HepG2 (cell line): Measurements from ENCODE around the gene RFC1. TPM values are rescaled to one million over a fixed set of nuclear protein-coding genes. Genes with fewer than 3 reads are reported as not detected.
A peak's percentile ranks its signal among the peaks of the same experiment; 100 is the strongest.

Experiments
- CREB1 ChIP-seq, 2 experiments: fragments of 450-650 bp in 1 of 2; IDR thresholded peaks; 2 replicates each; pipeline ENCODE4 v1.6.1; 2016 to 2017; ENCODE audit warnings: control low read depth in 1 of 2, mild to moderate bottlenecking in 1 of 2, missing compliant biosample characterization in 1 of 2, missing genetic modification characterization in 1 of 2
- ELF3 ChIP-seq: IDR thresholded peaks from 2 replicates; pipeline ENCODE4 v1.6.1; 2016; ENCODE audit warnings: missing genetic modification reagents, missing compliant biosample characterization
- FOXP1 ChIP-seq, 2 experiments: fragments of 450-650 bp in 1 of 2; IDR thresholded peaks; 2 replicates each; pipeline ENCODE4 v1.6.1; 2017 to 2018; ENCODE audit warnings: antibody characterized with exemption in 1 of 2
- MED1 ChIP-seq: sonication (generic); formaldehyde crosslinking; IDR thresholded peaks from 2 replicates; pipeline ENCODE4 v1.4.0; 2020; ENCODE audit warnings: missing genetic modification reagents
- NCOR1 ChIP-seq: fragments of 200-600 bp; sonication (generic); IDR thresholded peaks from 2 replicates; pipeline ENCODE4 v1.7.0; 2017; ENCODE audit warnings: antibody characterized with exemption, low read length, borderline replicate concordance
- NR2C2 ChIP-seq: sonication (generic); formaldehyde crosslinking; IDR thresholded peaks from 2 replicates; pipeline ENCODE4 v1.4.0; 2020; ENCODE audit warnings: missing genetic modification reagents, mild to moderate bottlenecking, moderate library complexity, borderline replicate concordance
- PATZ1 ChIP-seq: sonication (generic); formaldehyde crosslinking; IDR thresholded peaks from 2 replicates; pipeline ENCODE4 v1.4.0; 2020; ENCODE audit warnings: missing genetic modification reagents
- POLR2G ChIP-seq: fragments of 200-400 bp; formaldehyde crosslinking; IDR thresholded peaks from 2 replicates; pipeline ENCODE4 v1.6.1; 2018; ENCODE audit warnings: mild to moderate bottlenecking, low read depth, low read length, moderate library complexity
- SAP130 ChIP-seq: IDR thresholded peaks from 2 replicates; pipeline ENCODE4 v1.6.1; 2016; ENCODE audit warnings: low read depth
- SRY ChIP-seq: sonication (generic); formaldehyde crosslinking; IDR thresholded peaks from 2 replicates; pipeline ENCODE4 v1.8.0; 2022; ENCODE audit warnings: mild to moderate bottlenecking, missing genetic modification reagents
- TCF7 ChIP-seq: sonication (generic); IDR thresholded peaks from 2 replicates; pipeline ENCODE4 v1.6.1; 2016; ENCODE audit warnings: antibody characterized with exemption, low read depth
- THAP8 ChIP-seq: sonication (generic); formaldehyde crosslinking; IDR thresholded peaks from 2 replicates; pipeline ENCODE4 v1.5.1; 2020; ENCODE audit warnings: missing genetic modification reagents, mild to moderate bottlenecking, borderline replicate concordance
- ZBTB10 ChIP-seq: sonication (generic); formaldehyde crosslinking; IDR thresholded peaks from 2 replicates; pipeline ENCODE4 v1.4.0; 2020; ENCODE audit warnings: missing genetic modification reagents, borderline replicate concordance
- ZNF337 ChIP-seq: sonication (generic); formaldehyde crosslinking; IDR thresholded peaks from 2 replicates; pipeline ENCODE4 v1.5.1; 2020; ENCODE audit warnings: missing genetic modification reagents, low read depth, mild to moderate bottlenecking, borderline replicate concordance
- ZNF484 ChIP-seq: sonication (generic); formaldehyde crosslinking; IDR thresholded peaks from 2 replicates; pipeline ENCODE4 v1.5.1; 2020; ENCODE audit warnings: mild to moderate bottlenecking, low read depth, missing genetic modification reagents, borderline replicate concordance
- ZNF766 ChIP-seq: sonication (generic); formaldehyde crosslinking; IDR thresholded peaks from 2 replicates; pipeline ENCODE4 v1.5.0; 2020; ENCODE audit warnings: missing genetic modification reagents, borderline replicate concordance
- ZNF772 ChIP-seq: sonication (generic); formaldehyde crosslinking; IDR thresholded peaks from 2 replicates; pipeline ENCODE4 v1.5.0; 2020; ENCODE audit warnings: mild to moderate bottlenecking, missing genetic modification reagents
- ZSCAN30 ChIP-seq: sonication (generic); formaldehyde crosslinking; IDR thresholded peaks from 2 replicates; pipeline ENCODE4 v1.5.0; 2020; ENCODE audit warnings: mild to moderate bottlenecking, missing genetic modification reagents
- polyA plus RNA-seq, 8 experiments: library from polyadenylated mRNA; depleted of rRNA in 3 of 8; stranded (reverse) in 7 of 8; unstranded in 1 of 8; fragments of >200 nt; fragmentation: Illumina TruSeq in 4 of 8; extraction: Trizol in 4 of 8; gene quantifications; 2 replicates each; pipeline versions ENCODE4 v1.2.1 to v1.2.3, GENCODE V29; 2011 to 2016; ENCODE audit warnings: low read depth in 4 of 8, missing spikeins in 1 of 8, mixed read lengths in 1 of 8; ENCODE audit not compliant: insufficient read depth in 1 of 8
- total RNA-seq, 5 experiments: library from RNA; depleted of rRNA; stranded (reverse); fragments of >200 nt; fragmentation: Illumina TruSeq; extraction: Trizol; gene quantifications; 2 replicates each; pipeline ENCODE4 v1.2.3, GENCODE V29; 2016; ENCODE audit warnings: low read depth in 1 of 5
- TF ChIP-seq, protein P1 (sequence below): IDR thresholded peaks from 2 replicates; pipeline ENCODE4 v1.6.1; 2016; ENCODE audit warnings: missing genetic modification reagents, missing compliant biosample characterization
- TF ChIP-seq, protein P2 (sequence below): sonication (generic); formaldehyde crosslinking; IDR thresholded peaks from 2 replicates; pipeline ENCODE4 v1.5.0; 2020; ENCODE audit warnings: mild to moderate bottlenecking, missing genetic modification reagents, borderline replicate concordance

Gene RFC1
- total and polyA plus RNA-seq, 2 of the 13 experiments (the other 11 are each of a cell fraction or from before 2014, with no cell fraction given), result 15.9 to 78.8 TPM

GRCh38 chr4:39337841-39338240 is 28.3 kb downstream of the RFC1 start (continued):
- TF ChIP-seq THAP8 (CRISPR knock-in tag) (no peak), POLR2G (no peak), SRY (CRISPR knock-in tag) (no peak), PATZ1 (CRISPR knock-in tag) (peak; percentile 74), NR2C2 (peak; percentile 57; the same call in 1 of the 2 replicates), MED1 (CRISPR knock-in tag) (peak; percentile 72; the same call in 1 of the 2 replicates), ZNF766 (CRISPR knock-in tag) (no peak), CREB1 (IDR thresholded peaks at IDR 0.05) (no peak), CREB1 (CRISPR knock-in tag; IDR thresholded peaks at IDR 0.05) (peak; percentile 41; the same call in 1 of the 2 replicates), ZNF484 (CRISPR knock-in tag) (no peak), ZSCAN30 (CRISPR knock-in tag) (no peak), NCOR1 (peak; percentile 74; the same call in 1 of the 2 replicates), TCF7 (peak; percentile 47; the same call in 1 of the 2 replicates), SAP130 (CRISPR knock-in tag) (peak; percentile 72), FOXP1 (IDR thresholded peaks at IDR 0.05) (no peak), FOXP1 (CRISPR knock-in tag; IDR thresholded peaks at IDR 0.05) (peak; percentile 86), ZNF772 (no peak), ELF3 (CRISPR knock-in tag) (peak; percentile 53; the same call in 1 of the 2 replicates), ZBTB10 (CRISPR knock-in tag) (no peak), ZNF337 (CRISPR knock-in tag) (no peak)
- TF ChIP-seq, protein P1, sequence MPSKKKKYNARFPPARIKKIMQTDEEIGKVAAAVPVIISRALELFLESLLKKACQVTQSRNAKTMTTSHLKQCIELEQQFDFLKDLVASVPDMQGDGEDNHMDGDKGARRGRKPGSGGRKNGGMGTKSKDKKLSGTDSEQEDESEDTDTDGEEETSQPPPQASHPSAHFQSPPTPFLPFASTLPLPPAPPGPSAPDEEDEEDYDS (CRISPR knock-in tag), result 0 out of 2 replicates have a peak, but pooled peaks have one; percentile 24
- TF ChIP-seq, protein P2, sequence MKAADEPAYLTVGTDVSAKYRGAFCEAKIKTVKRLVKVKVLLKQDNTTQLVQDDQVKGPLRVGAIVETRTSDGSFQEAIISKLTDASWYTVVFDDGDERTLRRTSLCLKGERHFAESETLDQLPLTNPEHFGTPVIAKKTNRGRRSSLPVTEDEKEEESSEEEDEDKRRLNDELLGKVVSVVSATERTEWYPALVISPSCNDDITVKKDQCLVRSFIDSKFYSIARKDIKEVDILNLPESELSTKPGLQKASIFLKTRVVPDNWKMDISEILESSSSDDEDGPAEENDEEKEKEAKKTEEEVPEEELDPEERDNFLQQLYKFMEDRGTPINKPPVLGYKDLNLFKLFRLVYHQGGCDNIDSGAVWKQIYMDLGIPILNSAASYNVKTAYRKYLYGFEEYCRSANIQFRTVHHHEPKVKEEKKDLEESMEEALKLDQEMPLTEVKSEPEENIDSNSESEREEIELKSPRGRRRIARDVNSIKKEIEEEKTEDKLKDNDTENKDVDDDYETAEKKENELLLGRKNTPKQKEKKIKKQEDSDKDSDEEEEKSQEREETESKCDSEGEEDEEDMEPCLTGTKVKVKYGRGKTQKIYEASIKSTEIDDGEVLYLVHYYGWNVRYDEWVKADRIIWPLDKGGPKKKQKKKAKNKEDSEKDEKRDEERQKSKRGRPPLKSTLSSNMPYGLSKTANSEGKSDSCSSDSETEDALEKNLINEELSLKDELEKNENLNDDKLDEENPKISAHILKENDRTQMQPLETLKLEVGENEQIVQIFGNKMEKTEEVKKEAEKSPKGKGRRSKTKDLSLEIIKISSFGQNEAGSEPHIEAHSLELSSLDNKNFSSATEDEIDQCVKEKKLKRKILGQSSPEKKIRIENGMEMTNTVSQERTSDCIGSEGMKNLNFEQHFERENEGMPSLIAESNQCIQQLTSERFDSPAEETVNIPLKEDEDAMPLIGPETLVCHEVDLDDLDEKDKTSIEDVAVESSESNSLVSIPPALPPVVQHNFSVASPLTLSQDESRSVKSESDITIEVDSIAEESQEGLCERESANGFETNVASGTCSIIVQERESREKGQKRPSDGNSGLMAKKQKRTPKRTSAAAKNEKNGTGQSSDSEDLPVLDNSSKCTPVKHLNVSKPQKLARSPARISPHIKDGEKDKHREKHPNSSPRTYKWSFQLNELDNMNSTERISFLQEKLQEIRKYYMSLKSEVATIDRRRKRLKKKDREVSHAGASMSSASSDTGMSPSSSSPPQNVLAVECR (CRISPR knock-in tag), result no peak
